GM23248 (cell line): ENCODE results near the gene YPEL1. TPM values are rescaled to one million over a fixed set of nuclear protein-coding genes. Genes with fewer than 3 reads are reported as not detected.

Experiments used
- DNase-seq: peaks from one replicate; pipeline ENCODE4 v3.0.0-alpha.2; 2015
- H2AFZ ChIP-seq: fragments of 200-600 bp; sonication (generic); 2 replicates; pipeline ENCODE4 v1.6.1; 2016; ENCODE audit warnings: antibody characterized with exemption
- H3F3A ChIP-seq: fragments of 200-600 bp; sonication (generic); 2 replicates; pipeline ENCODE4 v1.6.1; 2016; ENCODE audit warnings: mild to moderate bottlenecking, antibody characterized with exemption, mixed run types; ENCODE audit not compliant: insufficient read depth
- H3K27ac ChIP-seq: fragments of 200-600 bp; sonication (generic); 2 replicates; pipeline ENCODE4 v1.5.1; 2016; ENCODE audit warnings: mild to moderate bottlenecking
- H3K27me3 ChIP-seq: fragments of 200-600 bp; sonication (generic); replicated peaks from 2 replicates; pipeline ENCODE4 v1.6.1; 2016; ENCODE audit warnings: mild to moderate bottlenecking; ENCODE audit not compliant: insufficient read depth
- H3K36me3 ChIP-seq: fragments of 200-600 bp; sonication (generic); 2 replicates; pipeline ENCODE4 v1.6.1; 2016; ENCODE audit warnings: low read depth, mild to moderate bottlenecking
- H3K4me1 ChIP-seq: fragments of 200-600 bp; sonication (generic); 2 replicates; pipeline ENCODE4 v1.6.1; 2016; ENCODE audit warnings: mild to moderate bottlenecking; ENCODE audit not compliant: insufficient read depth
- H3K4me2 ChIP-seq: fragments of 200-600 bp; sonication (generic); one replicate; pipeline ENCODE4 v1.6.1; 2016; ENCODE audit warnings: mild to moderate bottlenecking; ENCODE audit not compliant: unreplicated experiment
- H3K4me3 ChIP-seq: fragments of 200-600 bp; sonication (generic); 2 replicates; pipeline ENCODE4 v1.5.1; 2016; ENCODE audit warnings: mild to moderate bottlenecking
- H3K79me2 ChIP-seq: fragments of 200-600 bp; sonication (generic); 2 replicates; pipeline ENCODE4 v1.6.1; 2016; ENCODE audit warnings: mild to moderate bottlenecking; ENCODE audit not compliant: insufficient read depth
- H3K9ac ChIP-seq: fragments of 200-600 bp; sonication (generic); 2 replicates; pipeline ENCODE4 v1.6.1; 2016; ENCODE audit warnings: mild to moderate bottlenecking
- H3K9me2 ChIP-seq: fragments of 200-600 bp; sonication (generic); 2 replicates; pipeline ENCODE4 v1.6.1; 2016; ENCODE audit warnings: mixed run types, mild to moderate bottlenecking, moderate library complexity; ENCODE audit not compliant: insufficient read depth
- H3K9me3 ChIP-seq: fragments of 200-600 bp; sonication (generic); one replicate; pipeline ENCODE4 v1.6.1; 2017; ENCODE audit warnings: low read depth
- H4K20me1 ChIP-seq: fragments of 200-600 bp; sonication (generic); 2 replicates; pipeline ENCODE4 v1.6.0; 2016; ENCODE audit not compliant: insufficient read depth
- EZH2 ChIP-seq: fragments of 200-600 bp; sonication (generic); IDR thresholded peaks from 2 replicates; pipeline ENCODE4 v1.6.1; 2018; ENCODE audit warnings: antibody characterized with exemption, mild to moderate bottlenecking; ENCODE audit not compliant: insufficient read depth, poor library complexity, severe bottlenecking
- EZH2phosphoT487 ChIP-seq: fragments of 200-600 bp; sonication (generic); IDR thresholded peaks from 2 replicates; pipeline ENCODE4 v1.6.1; 2018; ENCODE audit warnings: antibody characterized with exemption, moderate library complexity, mild to moderate bottlenecking, low read depth; ENCODE audit not compliant: insufficient read depth
- WGBS, 2 experiments: methylation state at CpG; one replicate each; pipeline ENCODE4 v1.1.6; 2015 to 2017; ENCODE audit warnings: low lambda C conversion rate in 2 of 2, low coverage in 1 of 2; ENCODE audit errors: missing lambda C conversion rate in 2 of 2; 5-methylcytosine and 5-hydroxymethylcytosine counted together
- in situ Hi-C: fragments of 300-500 bp; cut with MboI; formaldehyde crosslinking; loops from 2 replicates; pipeline ENCODE4 v1.15.0; 2020
- polyA plus RNA-seq: library from polyadenylated mRNA; unstranded; fragments of >200 nt; fragmentation: Nextera tagmentation; extraction: Ambion mirVana; gene quantifications from 2 replicates; pipeline ENCODE4 v1.2.1, GENCODE V29; 2016
- total RNA-seq: library from RNA; depleted of rRNA; stranded (reverse); fragments of >200 nt; shearing (Covaris generic); gene quantifications from 2 replicates; pipeline ENCODE4 v1.2.3, GENCODE V29; 2014

The YPEL1 gene
- total and polyA plus RNA-seq, 2 experiments from 2014 or later, result 0.22 to 1.1 TPM

DNA sequence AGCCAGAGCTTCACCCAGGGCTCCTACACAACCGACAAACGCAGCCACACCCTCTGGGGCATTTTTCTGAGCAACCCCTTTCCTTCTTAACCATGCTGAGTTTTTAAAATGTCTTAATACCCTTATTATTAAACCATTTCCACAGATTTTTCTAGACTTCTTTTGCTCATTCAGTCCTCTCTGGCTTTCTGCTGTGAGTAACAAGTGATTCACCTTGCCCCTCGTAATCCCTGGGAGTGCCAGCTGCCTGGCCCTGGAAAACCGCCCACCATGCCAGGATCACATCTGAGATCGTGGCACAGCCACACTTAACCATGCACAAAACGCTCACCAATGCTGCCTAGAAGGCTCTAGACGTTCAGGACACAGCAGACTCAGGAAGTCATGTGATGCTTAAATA is 25.4 kb downstream of the YPEL1 start:
- no peak overlapping the region for H3K9ac ChIP-seq
- no peak overlapping the region for H3K4me2 ChIP-seq
- no peaks in the 10 kb centered on the region for H3K36me3 ChIP-seq
- no peaks in the 10 kb centered on the region for H3K9me3 ChIP-seq
- H3K27me3 ChIP-seq, result no peaks in the 10 kb centered on the region
- H3F3A ChIP-seq, result no peaks in the 10 kb centered on the region
- TF ChIP-seq EZH2phosphoT487 (no peak), EZH2 (no peak)
- WGBS, 2 experiments, result 63 to 65% methylated on average over 7 of the region's 7 CpGs
- H3K79me2 ChIP-seq, result no peaks in the 10 kb centered on the region
- H2AFZ ChIP-seq, result no peak overlapping the region
- H3K4me1 ChIP-seq, result peaks cover 10% of the 10 kb centered on the region
- no peaks in the 10 kb centered on the region for H4K20me1 ChIP-seq
- in situ Hi-C loops, result loop anchor here (5.0 kb wide), 1 partner anchor 232 kb away; no protein-coding TSS in a partner anchor
- peak; percentile 69 for DNase-seq
- no peaks in the 10 kb centered on the region for H3K9me2 ChIP-seq
- H3K4me3 ChIP-seq, result no peak overlapping the region
- no peak overlapping the region for H3K27ac ChIP-seq

DNA sequence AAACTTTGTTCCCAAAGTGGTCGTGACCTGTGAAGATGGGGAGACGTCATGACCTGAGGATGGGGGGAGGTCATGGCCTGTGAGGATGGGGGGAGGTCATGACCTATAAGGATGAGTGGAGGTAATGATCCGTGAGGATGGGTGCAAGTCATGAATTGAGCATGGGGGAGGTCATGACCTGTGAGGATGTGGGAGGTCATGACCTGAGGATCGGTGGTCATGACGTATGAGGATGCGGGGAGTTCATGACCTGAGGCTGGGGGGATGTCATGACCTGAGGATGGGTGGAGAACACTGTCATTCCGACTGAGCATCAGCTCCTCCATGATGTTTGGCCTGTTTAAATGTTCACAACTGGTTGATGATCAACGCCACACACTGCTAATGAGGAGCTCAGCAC is 25.9 kb downstream of the YPEL1 start:
- no peak overlapping the region for H3K4me3 ChIP-seq
- H3K27ac ChIP-seq, result no peak overlapping the region
- in situ Hi-C loops, result loop anchor here (5.0 kb wide), 1 partner anchor 233 kb away; no protein-coding TSS in a partner anchor
- no peaks in the 10 kb centered on the region for H3K27me3 ChIP-seq
- no peak overlapping the region for H3K9ac ChIP-seq
- H4K20me1 ChIP-seq, result no peaks in the 10 kb centered on the region
- no peak for TF ChIP-seq EZH2
- no peak for TF ChIP-seq EZH2phosphoT487
- no peak overlapping the region for H2AFZ ChIP-seq
- WGBS, 2 experiments, result 74 to 80% methylated on average over 8 of the region's 8 CpGs
- peaks cover 10% of the 10 kb centered on the region for H3K4me1 ChIP-seq
- H3F3A ChIP-seq, result no peaks in the 10 kb centered on the region
- H3K36me3 ChIP-seq, result no peaks in the 10 kb centered on the region
- H3K4me2 ChIP-seq, result no peak overlapping the region
- H3K9me2 ChIP-seq, result no peaks in the 10 kb centered on the region
- no peaks in the 10 kb centered on the region for H3K79me2 ChIP-seq
- no peak for DNase-seq
- no peaks in the 10 kb centered on the region for H3K9me3 ChIP-seq

DNA sequence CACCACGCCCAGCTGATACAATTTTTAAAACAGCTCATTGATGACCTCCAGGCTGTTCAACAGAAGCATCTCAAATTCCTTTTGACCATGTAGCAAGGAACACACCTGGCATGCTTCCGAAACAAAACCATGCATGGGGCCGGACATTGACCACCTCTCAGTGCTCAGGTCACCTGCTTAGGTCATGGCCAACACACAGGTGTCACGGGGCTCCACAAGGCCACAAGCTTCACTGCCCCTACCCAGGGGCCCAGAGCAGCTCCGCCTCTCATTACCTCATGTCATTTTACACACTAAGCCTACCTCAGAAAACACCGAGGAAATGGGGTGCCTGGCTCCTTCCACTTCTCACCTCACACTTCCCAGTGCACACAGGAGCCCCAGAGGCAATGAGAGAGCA is 26.6 kb downstream of the YPEL1 start:
- in situ Hi-C loops, result no loop called here

DNA sequence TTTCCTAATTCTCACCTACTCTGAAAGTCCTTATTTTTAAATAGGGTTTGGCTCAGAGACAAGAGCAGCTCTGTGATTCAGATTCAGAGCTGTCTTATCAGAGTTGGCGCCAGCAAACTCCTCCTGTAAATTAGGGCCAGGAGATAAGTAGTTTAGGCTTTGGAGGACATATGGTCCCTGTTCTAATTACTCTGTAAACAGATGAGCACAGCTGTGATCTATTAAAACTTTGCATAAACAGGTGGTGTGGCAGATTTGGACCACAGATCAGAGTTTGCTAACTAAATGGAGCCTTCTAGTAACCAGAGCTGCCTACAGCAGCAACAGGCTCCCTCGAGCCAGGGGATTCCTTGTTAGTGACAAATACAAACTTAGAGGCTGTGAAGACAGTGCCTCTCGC is 27.9 kb downstream of the YPEL1 start:
- H3K27ac ChIP-seq, result no peak overlapping the region
- no peaks in the 10 kb centered on the region for H3K9me2 ChIP-seq
- H3K9ac ChIP-seq, result no peak overlapping the region
- no peaks in the 10 kb centered on the region for H3K9me3 ChIP-seq
- in situ Hi-C loops, result no loop called here
- H2AFZ ChIP-seq, result no peak overlapping the region
- no peaks in the 10 kb centered on the region for H3K36me3 ChIP-seq
- no peak overlapping the region for H3K4me2 ChIP-seq
- WGBS, 2 experiments, result 64 to 74% methylated on average over 3 of the region's 3 CpGs
- H3K27me3 ChIP-seq, result no peaks in the 10 kb centered on the region
- no peaks in the 10 kb centered on the region for H3K79me2 ChIP-seq
- TF ChIP-seq EZH2 (no peak), EZH2phosphoT487 (no peak)
- H3F3A ChIP-seq, result no peaks in the 10 kb centered on the region
- no peaks in the 10 kb centered on the region for H4K20me1 ChIP-seq
- H3K4me1 ChIP-seq, result peaks cover 6% of the 10 kb centered on the region
- no peak overlapping the region for H3K4me3 ChIP-seq
- DNase-seq, result no peak

More for the DNA sequence above, 26.6 kb downstream of the YPEL1 start:
- peaks cover 10% of the 10 kb centered on the region for H3K4me1 ChIP-seq
- H3K4me3 ChIP-seq, result no peak overlapping the region
- no peaks in the 10 kb centered on the region for H3F3A ChIP-seq
- no peak for TF ChIP-seq EZH2
- no peaks in the 10 kb centered on the region for H3K79me2 ChIP-seq
- no peak overlapping the region for H2AFZ ChIP-seq
- 83 to 87% methylated on average over 6 of the region's 6 CpGs for WGBS, 2 experiments
- no peaks in the 10 kb centered on the region for H4K20me1 ChIP-seq
- no peak overlapping the region for H3K9ac ChIP-seq
- no peak for DNase-seq
- H3K27me3 ChIP-seq, result no peaks in the 10 kb centered on the region
- no peak overlapping the region for H3K4me2 ChIP-seq
- H3K36me3 ChIP-seq, result no peaks in the 10 kb centered on the region
- H3K9me2 ChIP-seq, result no peaks in the 10 kb centered on the region
- H3K27ac ChIP-seq, result no peak overlapping the region
- no peaks in the 10 kb centered on the region for H3K9me3 ChIP-seq

DNA sequence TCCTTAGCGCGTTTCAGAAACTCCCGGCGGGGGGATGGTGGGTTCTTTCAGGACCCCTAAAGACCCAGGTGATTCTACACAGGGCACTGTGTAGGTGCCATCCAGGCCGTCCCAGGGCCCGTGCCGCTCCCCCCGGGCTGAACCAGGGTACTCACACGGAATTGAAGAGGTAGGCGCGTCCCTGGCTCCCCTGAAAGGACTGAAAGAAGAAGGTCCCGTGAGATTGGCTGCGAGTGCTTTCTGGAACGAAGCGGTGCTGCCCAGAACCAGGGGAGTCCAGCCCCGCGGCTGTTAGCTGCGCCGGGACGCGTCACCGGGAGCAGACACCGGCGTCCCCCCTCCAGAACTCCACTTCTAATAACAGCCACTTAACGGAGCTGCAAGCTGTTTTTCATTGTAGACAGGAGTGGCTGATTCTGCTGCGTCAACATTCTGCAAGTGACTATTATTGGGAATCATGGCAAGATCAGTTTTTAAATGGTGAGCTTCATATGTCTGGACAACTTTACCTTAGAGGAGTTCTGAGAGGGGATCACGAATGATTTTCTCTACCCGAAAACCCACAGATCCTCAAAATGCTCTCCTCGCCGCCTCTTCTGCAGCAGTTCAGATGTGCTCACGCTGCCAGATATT is 31.8 kb downstream of the YPEL1 start:
- H3K9ac ChIP-seq, result no peak overlapping the region
- H3K27ac ChIP-seq, result no peak overlapping the region
- no peak overlapping the region for H3K4me3 ChIP-seq
- DNase-seq, result peak; percentile 26
- no peak for TF ChIP-seq EZH2
- TF ChIP-seq EZH2phosphoT487, result no peak
- H3K79me2 ChIP-seq, result no peaks in the 10 kb centered on the region
- H3K9me2 ChIP-seq, result no peaks in the 10 kb centered on the region
- H3K36me3 ChIP-seq, result no peaks in the 10 kb centered on the region
- in situ Hi-C loops, result no loop called here
- no peaks in the 10 kb centered on the region for H3K27me3 ChIP-seq
- H4K20me1 ChIP-seq, result no peaks in the 10 kb centered on the region
- 30 to 35% methylated on average over 29 to 31 of the region's 31 CpGs for WGBS, 2 experiments
- no peaks in the 10 kb centered on the region for H3K9me3 ChIP-seq
- no peak overlapping the region for H3K4me2 ChIP-seq
- H2AFZ ChIP-seq, result no peak overlapping the region
- H3K4me1 ChIP-seq, result no peaks in the 10 kb centered on the region
- no peaks in the 10 kb centered on the region for H3F3A ChIP-seq
